PC-9 (cell line): Measurements from ENCODE around the gene TEN1. TPM values are rescaled to one million over a fixed set of nuclear protein-coding genes. Genes with fewer than 3 reads are reported as not detected.

ENCODE experiments used
- BruUV-seq: library from RNA; stranded (reverse); fragments of 400-500 nt; replicated peaks from 2 replicates; lab custom pipeline; 2021; lab: Mats Ljungman, UMichigan
- CTCF ChIA-PET: fragments of 300-600 bp; sonication (Branson Sonifier 250); formaldehyde crosslinking; loops from one replicate; lab custom pipeline; 2022; ENCODE audit warnings: antibody characterized with exemption; lab: Charles Lee
- POLR2A ChIA-PET: fragments of 300-600 bp; sonication (Branson Sonifier 250); formaldehyde crosslinking; loops from one replicate; lab custom pipeline; 2022; ENCODE audit warnings: antibody characterized with exemption; ENCODE audit not compliant: unreplicated experiment; lab: Charles Lee
- DNase-seq, 2 experiments: peaks; one replicate each; pipeline versions ENCODE4 v3.0.0 to v3.0.0-alpha.2; 2015 to 2022; ENCODE audit warnings: mixed read lengths in 1 of 2
- H2AFZ ChIP-seq: fragments of 200-600 bp; sonication (generic); 2 replicates; pipeline ENCODE4 v1.8.1; 2017; ENCODE audit warnings: antibody characterized with exemption
- H3F3A ChIP-seq: fragments of 200-600 bp; sonication (generic); 2 replicates; pipeline ENCODE4 v1.8.1; 2017; ENCODE audit warnings: antibody characterized with exemption, mild to moderate bottlenecking, low read depth; ENCODE audit not compliant: insufficient read depth
- H3K27ac ChIP-seq: fragments of 200-600 bp; sonication (generic); 2 replicates; pipeline ENCODE4 v1.6.1; 2016; ENCODE audit warnings: mixed run types
- H3K27me3 ChIP-seq: fragments of 200-600 bp; sonication (generic); 2 replicates; pipeline ENCODE4 v1.6.1; 2016; ENCODE audit warnings: low read depth, mixed run types; ENCODE audit not compliant: insufficient read depth
- H3K36me3 ChIP-seq: fragments of 200-600 bp; sonication (generic); 2 replicates; pipeline ENCODE4 v1.6.1; 2016; ENCODE audit warnings: low read depth, mixed run types
- H3K4me1 ChIP-seq: fragments of 200-600 bp; sonication (generic); replicated peaks from 2 replicates; pipeline ENCODE4 v1.6.1; 2016; ENCODE audit warnings: mixed run types; ENCODE audit not compliant: insufficient read depth
- H3K4me2 ChIP-seq: fragments of 200-600 bp; sonication (generic); 2 replicates; pipeline ENCODE4 v1.6.1; 2017; ENCODE audit warnings: mixed run types
- H3K4me3 ChIP-seq: fragments of 200-600 bp; sonication (generic); 2 replicates; pipeline ENCODE4 v1.6.1; 2016; ENCODE audit warnings: mixed run types
- H3K79me2 ChIP-seq: fragments of 200-600 bp; sonication (generic); 2 replicates; pipeline ENCODE4 v1.6.1; 2017; ENCODE audit warnings: low read depth, mixed run types
- H3K9me2 ChIP-seq: fragments of 200-600 bp; sonication (generic); 2 replicates; pipeline ENCODE4 v1.8.1; 2017; ENCODE audit warnings: mild to moderate bottlenecking; ENCODE audit not compliant: insufficient read depth
- H3K9me3 ChIP-seq: fragments of 200-600 bp; sonication (generic); 2 replicates; pipeline ENCODE4 v1.8.1; 2016; ENCODE audit warnings: low read depth; ENCODE audit not compliant: insufficient read depth
- H4K20me1 ChIP-seq: fragments of 200-600 bp; sonication (generic); 2 replicates; pipeline ENCODE4 v1.8.1; 2017; ENCODE audit not compliant: insufficient read depth
- EZH2 ChIP-seq: fragments of 200-600 bp; sonication (generic); IDR thresholded peaks from 2 replicates; pipeline ENCODE4 v1.8.0; 2017; ENCODE audit warnings: antibody characterized with exemption, low read depth
- intact Hi-C: fragments of 100-400 bp; cut with micrococcal nuclease; formaldehyde crosslinking; loops from one replicate; pipeline ENCODE4 v1.10.0; 2022; ENCODE audit not compliant: unreplicated experiment
- total RNA-seq: library from RNA; stranded (reverse); gene quantifications from 2 replicates; pipeline ENCODE4 v1.2.3, GENCODE V29; 2021
- TF ChIP-seq, protein P1 (sequence below): fragments of 200-600 bp; sonication (generic); conservative IDR thresholded peaks from 2 replicates; pipeline ENCODE4 v1.6.1; 2017; ENCODE audit warnings: mixed run types, antibody characterized with exemption, mild to moderate bottlenecking, moderate library complexity

The TEN1 gene
- total RNA-seq, 1 experiment from 2014 or later = 22.7 TPM

DNA sequence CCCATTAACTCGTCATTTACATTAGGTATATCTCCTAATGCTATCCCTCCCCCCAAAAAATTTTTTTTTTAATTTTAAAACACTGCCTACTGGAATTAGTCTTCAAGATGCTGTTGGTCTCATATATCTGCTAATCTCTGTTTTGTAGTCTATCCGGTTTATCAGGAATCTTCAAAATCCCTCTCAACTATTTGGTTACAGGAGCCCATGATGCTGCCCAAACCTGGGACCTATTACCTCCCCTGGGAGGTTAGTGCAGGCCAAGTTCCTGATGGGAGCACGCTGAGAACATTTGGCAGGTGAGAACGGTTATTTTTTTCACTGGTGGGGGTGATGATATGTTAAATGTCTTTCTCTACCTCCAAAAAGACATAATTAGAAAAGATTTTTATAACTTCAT, 6.9 kb downstream of the TEN1 start:
- Histone ChIP-seq H3K27me3 (no peaks in the 10 kb centered on the region), H3K9me2 (no peaks in the 10 kb centered on the region), H3K36me3 (no peaks in the 10 kb centered on the region), H2AFZ (no peak overlapping the region), H3K4me2 (no peak overlapping the region), H4K20me1 (no peaks in the 10 kb centered on the region), H3K9me3 (no peaks in the 10 kb centered on the region), H3K27ac (no peak overlapping the region), H3F3A (peaks cover 31% of the 10 kb centered on the region), H3K4me3 (no peak overlapping the region), H3K4me1 (peaks cover 52% of the 10 kb centered on the region), H3K79me2 (peaks cover 27% of the 10 kb centered on the region)
- TF ChIP-seq, protein P1, sequence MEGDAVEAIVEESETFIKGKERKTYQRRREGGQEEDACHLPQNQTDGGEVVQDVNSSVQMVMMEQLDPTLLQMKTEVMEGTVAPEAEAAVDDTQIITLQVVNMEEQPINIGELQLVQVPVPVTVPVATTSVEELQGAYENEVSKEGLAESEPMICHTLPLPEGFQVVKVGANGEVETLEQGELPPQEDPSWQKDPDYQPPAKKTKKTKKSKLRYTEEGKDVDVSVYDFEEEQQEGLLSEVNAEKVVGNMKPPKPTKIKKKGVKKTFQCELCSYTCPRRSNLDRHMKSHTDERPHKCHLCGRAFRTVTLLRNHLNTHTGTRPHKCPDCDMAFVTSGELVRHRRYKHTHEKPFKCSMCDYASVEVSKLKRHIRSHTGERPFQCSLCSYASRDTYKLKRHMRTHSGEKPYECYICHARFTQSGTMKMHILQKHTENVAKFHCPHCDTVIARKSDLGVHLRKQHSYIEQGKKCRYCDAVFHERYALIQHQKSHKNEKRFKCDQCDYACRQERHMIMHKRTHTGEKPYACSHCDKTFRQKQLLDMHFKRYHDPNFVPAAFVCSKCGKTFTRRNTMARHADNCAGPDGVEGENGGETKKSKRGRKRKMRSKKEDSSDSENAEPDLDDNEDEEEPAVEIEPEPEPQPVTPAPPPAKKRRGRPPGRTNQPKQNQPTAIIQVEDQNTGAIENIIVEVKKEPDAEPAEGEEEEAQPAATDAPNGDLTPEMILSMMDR = no peak
- no peak for TF ChIP-seq EZH2
- POLR2A ChIA-PET = no interaction called here
- peak in 1 of 2 experiments; percentile 57 for DNase-seq
- no TSS peak for BruUV-seq
- CTCF ChIA-PET = no interaction called here
- intact Hi-C loops = no loop called here

DNA sequence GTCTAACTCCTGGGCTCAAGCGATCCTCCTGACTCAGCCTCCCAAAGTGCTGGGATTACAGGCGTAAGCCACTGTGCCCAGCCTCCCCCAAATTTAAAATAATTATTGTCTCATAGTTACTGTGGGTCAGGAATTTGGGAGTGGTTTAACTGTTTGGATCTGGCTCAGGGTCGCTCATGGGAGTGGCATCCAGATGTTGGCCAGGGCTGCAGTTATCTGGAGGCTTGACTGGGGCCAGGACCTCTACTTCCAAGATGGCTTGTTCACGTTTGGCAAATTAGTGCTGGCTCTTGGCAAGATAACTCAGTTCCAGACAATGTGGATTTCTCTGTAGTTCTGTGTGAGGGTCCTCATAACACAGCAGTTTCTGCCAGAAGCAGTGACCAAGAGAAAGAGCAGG, 8.0 kb downstream of the TEN1 start:
- POLR2A ChIA-PET = interaction anchor here (0.6 kb wide), 1 partner anchor 116 kb away, joined by 5 read pairs; the partner anchor contains the start of gene EXOC7
- no peak overlapping the region for H3K27ac ChIP-seq
- CTCF ChIA-PET = no interaction called here
- peaks cover 6% of the 10 kb centered on the region; the same call in 1 of the 2 replicates for H3K36me3 ChIP-seq
- H3K4me1 ChIP-seq = peaks cover 41% of the 10 kb centered on the region
- TF ChIP-seq, protein P1 = no peak
- no peak for TF ChIP-seq EZH2
- H3K4me2 ChIP-seq = no peak overlapping the region
- H3K79me2 ChIP-seq = peaks cover 23% of the 10 kb centered on the region
- H3K27me3 ChIP-seq = no peaks in the 10 kb centered on the region
- no peak overlapping the region for H3K4me3 ChIP-seq
- no peak for DNase-seq
- no peaks in the 10 kb centered on the region for H3K9me2 ChIP-seq
- BruUV-seq = no TSS peak
- H2AFZ ChIP-seq = no peak overlapping the region
- intact Hi-C loops = no loop called here
- H3K9me3 ChIP-seq = no peaks in the 10 kb centered on the region
- H4K20me1 ChIP-seq = no peaks in the 10 kb centered on the region
- H3F3A ChIP-seq = peaks cover 21% of the 10 kb centered on the region

DNA sequence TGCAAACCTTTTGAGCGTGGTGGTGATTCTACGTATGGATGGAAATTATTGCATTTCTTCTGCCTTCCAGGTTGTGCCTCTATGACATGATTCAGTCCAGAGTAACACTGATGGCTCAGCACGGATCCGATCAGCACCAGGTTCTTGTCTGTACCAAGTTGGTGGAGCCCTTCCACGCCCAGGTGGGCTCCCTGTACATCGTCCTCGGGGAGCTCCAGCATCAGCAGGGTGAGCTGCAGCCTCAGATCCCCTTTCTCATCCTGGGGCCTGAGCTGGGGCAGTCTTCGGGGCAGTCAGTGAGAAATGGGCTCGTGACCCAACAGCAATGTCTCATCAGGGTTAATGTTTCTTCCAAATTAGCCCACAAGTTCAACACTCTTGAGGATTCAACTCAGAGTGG, 12.4 kb downstream of the TEN1 start:
- H3F3A ChIP-seq = peaks cover 29% of the 10 kb centered on the region
- H3K9me2 ChIP-seq = no peaks in the 10 kb centered on the region
- CTCF ChIA-PET = no interaction called here
- no peaks in the 10 kb centered on the region for H3K9me3 ChIP-seq
- no peaks in the 10 kb centered on the region for H4K20me1 ChIP-seq
- H3K4me1 ChIP-seq = peaks cover 32% of the 10 kb centered on the region
- no peak for DNase-seq
- H3K4me2 ChIP-seq = no peak overlapping the region
- no peak overlapping the region for H2AFZ ChIP-seq
- H3K27me3 ChIP-seq = no peaks in the 10 kb centered on the region
- no TSS peak for BruUV-seq
- no peak overlapping the region for H3K4me3 ChIP-seq
- TF ChIP-seq, protein P1 = no peak
- no peak for TF ChIP-seq EZH2
- peaks cover 6% of the 10 kb centered on the region; the same call in 1 of the 2 replicates for H3K36me3 ChIP-seq
- intact Hi-C loops = no loop called here
- no peak overlapping the region for H3K27ac ChIP-seq
- POLR2A ChIA-PET = no interaction called here
- peaks cover 3% of the 10 kb centered on the region; the same call in 1 of the 2 replicates for H3K79me2 ChIP-seq
